Astrocyte (in vitro differentiated cells and primary cell): ENCODE results near the gene CARD14.

Experiments
- EZH2 ChIP-seq: IDR thresholded peaks from 2 replicates; pipeline ENCODE4 v1.6.1; 2012; ENCODE audit warnings: mild to moderate bottlenecking, low read length, inconsistent platforms; ENCODE audit not compliant: insufficient read depth
- TF ChIP-seq, protein P1 (sequence below): IDR thresholded peaks from 2 replicates; pipeline ENCODE4 v1.5.1; 2011; ENCODE audit warnings: low read depth, mild to moderate bottlenecking, inconsistent platforms, low read length, moderate library complexity; ENCODE audit not compliant: insufficient read depth

GRCh38 chr17:80242505-80242904, 72.7 kb downstream of the CARD14 start:
- TF ChIP-seq, protein P1, sequence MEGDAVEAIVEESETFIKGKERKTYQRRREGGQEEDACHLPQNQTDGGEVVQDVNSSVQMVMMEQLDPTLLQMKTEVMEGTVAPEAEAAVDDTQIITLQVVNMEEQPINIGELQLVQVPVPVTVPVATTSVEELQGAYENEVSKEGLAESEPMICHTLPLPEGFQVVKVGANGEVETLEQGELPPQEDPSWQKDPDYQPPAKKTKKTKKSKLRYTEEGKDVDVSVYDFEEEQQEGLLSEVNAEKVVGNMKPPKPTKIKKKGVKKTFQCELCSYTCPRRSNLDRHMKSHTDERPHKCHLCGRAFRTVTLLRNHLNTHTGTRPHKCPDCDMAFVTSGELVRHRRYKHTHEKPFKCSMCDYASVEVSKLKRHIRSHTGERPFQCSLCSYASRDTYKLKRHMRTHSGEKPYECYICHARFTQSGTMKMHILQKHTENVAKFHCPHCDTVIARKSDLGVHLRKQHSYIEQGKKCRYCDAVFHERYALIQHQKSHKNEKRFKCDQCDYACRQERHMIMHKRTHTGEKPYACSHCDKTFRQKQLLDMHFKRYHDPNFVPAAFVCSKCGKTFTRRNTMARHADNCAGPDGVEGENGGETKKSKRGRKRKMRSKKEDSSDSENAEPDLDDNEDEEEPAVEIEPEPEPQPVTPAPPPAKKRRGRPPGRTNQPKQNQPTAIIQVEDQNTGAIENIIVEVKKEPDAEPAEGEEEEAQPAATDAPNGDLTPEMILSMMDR = no peak
- no peak for TF ChIP-seq EZH2
